GDM1 (cell line): ENCODE results near the gene LYRM7.
"Not testable (repeated sequence)": the region's sequence is repeated elsewhere in the genome, so short reads cannot be mapped to it uniquely, and the experiment has no call there.

Experiments
- DNase-seq: peaks from one replicate; lab custom pipeline; 2025; lab: John Stamatoyannopoulos, UW

Gene LYRM7

DNA sequence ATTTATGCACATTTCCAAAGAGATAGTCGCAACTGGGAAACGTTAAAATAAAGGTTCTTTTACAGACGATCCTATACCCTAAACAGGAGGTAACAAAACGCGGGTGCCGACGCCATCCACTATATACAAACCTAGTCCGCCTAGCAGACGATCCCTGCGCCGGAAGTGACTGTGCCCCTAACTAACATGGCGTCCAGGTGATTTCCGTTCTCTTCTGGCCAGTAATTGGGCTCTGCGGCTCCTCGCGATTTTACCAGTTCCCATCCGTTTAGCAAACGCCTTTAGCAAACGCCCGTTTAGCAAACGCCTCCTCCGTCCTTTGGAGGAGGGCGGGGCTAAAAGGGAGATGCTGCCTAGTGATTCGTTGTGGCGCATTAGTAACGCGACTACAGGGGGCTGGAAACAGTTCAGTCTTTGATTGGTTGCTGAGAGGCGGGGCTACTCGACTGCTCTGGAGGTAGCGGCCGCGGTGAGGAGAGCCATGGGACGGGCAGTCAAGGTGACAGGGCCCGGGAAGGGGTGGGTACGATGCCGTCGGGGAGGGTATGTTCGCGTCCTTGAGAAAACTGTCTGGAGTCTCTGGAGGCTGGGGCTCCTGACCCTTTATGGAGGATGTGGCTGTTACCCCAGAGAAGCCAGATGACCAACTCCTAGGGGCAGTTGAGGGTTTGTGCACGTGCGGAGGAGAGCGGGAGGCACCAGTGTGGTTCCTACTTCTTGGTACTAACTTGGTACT is at the start of gene LYRM7:
TSS of gene LYRM7 (plus strand) at position 405 of the 736 bp plus-strand sequence. CDS start at position 482, 77 bp downstream.
- DNase-seq = peak; percentile 98

DNA sequence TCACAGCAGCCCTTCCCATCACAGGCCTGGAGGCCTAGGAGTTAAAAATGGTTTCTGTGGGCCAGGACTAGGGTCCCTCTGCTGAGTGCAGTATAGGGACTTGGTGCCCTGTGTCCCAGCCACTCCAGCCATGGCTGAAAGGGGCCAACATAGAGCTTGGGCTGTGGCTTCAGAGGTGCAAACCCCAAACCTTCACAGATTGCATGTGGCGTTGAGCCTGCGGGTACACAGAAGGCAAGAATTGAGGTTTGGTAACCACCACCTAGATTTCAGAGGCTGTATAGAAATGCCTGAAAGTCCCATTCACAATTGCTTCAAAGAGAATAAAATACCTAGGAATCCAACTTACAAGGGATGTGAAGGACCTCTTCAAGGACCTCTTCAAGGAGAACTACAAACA is 43.5 kb upstream of the LYRM7 start:
- not testable (repeated sequence) for DNase-seq

DNA sequence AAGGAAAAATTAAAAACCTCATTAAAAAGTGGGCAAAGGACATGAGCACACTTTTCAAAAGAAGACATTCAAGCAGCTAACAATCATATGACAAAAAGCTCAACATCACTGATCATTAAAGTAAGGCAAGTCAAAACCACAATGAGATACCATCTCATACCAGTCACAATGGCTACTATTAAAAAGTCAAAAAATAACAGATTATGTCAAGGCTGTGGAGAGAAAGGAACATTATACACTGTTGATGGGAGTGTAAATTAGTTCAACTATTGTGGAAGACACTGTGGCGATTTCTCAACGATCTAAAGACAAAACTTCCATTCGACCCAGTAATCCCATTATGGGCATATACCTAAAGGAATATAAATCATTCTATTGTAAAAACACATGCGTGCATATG is 41.4 kb upstream of the LYRM7 start:
- DNase-seq = no peak

DNA sequence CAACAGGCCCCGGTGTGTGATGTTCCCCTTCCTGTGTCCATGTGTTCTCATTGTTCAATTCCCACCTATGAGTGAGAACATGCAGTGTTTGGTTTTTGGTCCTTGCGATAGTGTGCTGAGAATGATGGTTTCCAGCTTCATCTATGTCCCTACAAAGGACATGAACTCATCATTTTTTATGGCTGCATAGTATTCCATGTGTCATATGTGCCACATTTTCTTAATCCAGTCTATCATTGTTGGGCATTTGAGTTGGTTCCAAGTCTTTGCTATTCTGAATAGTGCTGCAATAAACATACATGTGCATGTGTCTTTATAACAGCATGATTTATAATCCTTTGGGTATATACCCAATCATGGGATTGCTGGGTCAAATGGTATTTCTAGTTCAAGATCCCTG is 37.7 kb upstream of the LYRM7 start:
- not testable (repeated sequence) for DNase-seq

DNA sequence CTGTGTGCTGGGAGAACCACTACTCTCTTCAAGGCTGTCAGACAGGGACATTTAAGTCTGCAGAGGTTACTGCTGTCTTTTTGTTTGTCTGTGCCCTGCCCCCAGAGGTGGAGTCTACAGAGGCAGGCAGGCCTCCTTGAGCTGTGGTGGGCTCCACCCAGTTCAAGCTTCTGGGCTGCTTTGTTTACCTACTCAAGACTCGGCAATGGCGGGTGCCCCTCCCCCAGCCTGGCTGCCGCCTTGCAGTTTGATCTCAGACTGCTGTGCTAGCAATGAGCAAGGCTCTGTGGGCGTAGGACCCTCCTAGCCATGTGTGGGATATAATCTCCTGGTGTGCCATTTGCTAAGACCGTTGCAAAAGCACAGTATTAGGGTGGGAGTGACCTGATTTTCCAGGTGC is 32.3 kb upstream of the LYRM7 start:
- DNase-seq = not testable (repeated sequence)

DNA sequence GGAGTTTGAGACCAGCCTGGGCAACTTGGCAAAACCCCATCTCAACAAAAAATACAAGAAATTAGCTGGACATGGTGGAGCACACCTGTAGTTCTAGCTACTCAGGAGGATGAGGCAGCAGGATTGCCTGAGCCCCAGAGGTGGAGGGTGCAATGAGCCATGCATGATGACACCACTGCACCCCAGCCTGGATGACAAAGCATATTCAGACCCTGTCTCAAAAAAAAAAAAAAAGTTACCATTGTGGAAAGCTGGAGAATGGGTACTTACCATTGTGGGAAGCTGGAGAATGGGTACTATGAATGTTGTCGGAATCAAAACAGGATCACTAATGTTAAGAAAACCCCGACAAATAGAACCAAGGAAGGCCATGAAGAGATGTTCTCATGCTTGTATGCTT is 31.4 kb upstream of the LYRM7 start:
- DNase-seq = no peak

DNA sequence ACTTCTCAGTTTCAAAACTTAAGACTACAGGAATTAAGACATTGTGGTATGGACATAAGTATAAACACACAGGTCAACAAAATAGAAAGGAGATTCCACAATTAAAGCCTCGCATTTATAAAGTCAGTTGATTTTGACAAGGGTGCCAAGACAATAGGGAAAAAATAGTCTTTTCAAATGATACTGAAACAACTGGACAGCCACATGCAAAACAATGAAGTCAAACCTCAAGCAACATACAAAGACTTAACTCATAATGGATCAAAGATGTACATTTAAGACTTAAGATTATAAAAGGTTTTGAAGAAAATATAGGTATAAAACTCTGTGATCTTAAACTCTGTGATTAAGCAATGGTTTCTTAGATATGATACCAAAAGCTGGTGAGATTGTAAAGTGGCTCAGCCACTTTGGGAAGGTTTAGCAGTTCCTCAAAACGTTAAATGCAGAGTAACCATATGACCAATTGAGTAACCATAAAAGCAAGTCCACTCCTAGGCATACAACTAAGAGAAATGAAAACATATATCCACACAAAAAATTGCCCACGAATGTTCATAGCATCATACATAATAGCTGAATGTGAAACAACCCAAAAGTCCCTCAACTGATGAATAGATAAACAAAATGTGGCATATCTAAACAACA is 27.6 kb upstream of the LYRM7 start:
- DNase-seq = no peak

DNA sequence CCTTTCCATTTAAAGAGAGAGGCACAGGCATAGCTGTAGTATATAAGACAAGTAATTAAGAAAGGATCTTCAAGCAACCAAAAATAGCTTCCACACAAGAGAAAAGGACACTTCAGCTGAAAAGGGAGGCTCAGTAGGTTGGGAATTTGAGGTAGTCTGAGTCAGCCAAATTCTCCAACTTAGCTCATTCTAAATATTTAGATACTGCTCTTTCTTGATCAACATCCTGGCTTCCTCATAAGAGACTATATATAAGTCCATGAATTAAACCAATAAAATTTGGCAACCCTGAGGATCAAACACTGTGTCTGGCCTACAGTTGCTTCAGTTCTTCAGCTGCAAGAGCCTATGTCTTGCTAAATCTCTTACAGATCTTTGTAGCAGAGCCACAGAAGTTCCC is 23.5 kb upstream of the LYRM7 start:
- DNase-seq = no peak

DNA sequence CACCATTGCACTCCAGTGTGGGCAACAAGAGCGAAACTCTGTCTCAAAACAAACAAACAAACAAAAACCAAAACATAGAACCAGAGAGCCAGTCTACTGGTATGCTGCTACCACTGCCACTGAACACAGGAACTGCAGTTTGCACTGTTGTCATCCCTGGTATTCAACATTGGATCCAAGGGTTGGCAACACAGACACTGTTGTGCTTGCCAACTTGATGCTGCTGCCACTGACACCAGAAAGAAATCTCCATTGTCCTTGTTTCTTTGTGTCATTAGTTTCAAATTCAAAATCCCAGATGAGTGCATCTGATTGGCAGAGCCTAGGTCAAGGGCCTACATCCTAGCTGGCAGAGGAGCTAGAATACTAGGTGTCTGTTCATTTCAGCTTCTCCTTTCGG is 21.9 kb upstream of the LYRM7 start:
- DNase-seq = no peak

DNA sequence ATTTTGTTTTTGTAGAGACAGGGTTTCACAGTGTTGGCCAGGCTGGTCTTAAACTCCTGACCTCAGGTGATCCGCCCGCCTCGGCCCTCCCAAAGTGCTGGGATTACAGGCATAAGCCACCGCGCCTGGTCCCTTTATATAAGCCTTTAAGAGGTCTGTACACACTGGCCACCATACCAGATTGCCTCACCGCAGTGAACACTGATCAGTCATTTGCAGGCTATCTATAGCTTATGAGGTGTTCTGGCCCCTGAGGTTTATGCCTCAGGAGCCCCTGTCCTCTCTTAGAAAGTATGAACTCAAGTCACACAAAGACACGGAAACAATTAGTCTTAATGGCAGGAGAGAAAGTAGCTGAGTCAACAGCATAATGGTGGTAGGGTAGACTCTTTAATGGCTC is 20.3 kb upstream of the LYRM7 start:
- DNase-seq = no peak

DNA sequence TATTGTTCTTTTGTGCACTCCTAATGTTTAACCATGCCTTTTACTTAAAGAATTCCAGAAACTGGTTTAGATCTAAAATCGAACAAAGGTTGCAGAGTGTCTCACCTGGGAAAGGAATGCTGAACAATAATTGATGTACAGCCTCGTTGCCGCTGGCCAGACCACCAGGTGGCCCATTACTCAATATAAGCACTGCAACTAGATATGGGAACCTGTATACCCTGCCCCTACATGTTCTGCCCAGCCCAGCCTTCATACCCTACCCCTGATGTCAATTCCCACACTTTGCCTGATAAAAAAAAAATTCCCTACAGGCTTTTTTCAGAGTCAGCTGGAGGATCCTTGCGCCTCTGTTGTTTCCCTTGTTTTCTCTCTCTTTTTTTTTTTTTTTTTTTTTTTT is 19.5 kb upstream of the LYRM7 start:
- no peak for DNase-seq

DNA sequence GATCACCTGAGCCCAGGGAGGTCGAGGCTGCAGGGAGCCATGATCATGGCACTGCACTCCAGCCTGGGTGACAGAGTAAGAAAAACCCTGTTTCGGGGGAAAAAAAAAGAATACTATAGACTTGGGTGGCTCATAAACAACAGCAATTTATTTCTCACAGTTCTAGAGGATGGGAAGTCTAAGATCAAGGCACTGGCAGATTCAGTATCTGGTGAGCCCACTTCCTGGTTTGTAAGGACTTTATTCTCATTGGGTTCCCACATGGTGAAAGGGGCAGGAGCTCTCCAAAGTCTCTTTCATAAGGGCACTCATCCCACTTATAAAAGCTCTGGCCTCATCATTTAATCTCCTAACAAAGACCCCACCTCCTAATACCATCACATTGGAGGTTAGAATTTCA is 14.4 kb upstream of the LYRM7 start:
- no peak for DNase-seq

DNA sequence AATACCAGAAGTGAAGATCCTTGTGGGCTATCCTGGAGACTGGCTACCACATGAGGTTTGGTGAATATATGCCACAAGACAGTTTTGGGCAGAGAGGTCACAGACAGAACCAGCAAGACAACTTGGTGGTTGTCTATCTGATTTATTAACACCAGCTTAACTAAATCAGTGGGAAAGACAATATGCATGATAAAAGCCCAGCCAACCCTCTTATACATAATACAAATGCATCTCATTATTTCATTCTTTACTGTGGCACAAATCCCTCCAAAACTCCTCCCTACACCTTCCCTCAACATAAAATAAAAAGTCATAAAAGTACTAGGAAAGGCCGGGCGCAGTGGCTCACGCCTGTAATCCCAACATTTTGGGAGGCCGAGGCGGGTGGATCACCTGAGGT is 13.8 kb upstream of the LYRM7 start:
- DNase-seq = no peak

DNA sequence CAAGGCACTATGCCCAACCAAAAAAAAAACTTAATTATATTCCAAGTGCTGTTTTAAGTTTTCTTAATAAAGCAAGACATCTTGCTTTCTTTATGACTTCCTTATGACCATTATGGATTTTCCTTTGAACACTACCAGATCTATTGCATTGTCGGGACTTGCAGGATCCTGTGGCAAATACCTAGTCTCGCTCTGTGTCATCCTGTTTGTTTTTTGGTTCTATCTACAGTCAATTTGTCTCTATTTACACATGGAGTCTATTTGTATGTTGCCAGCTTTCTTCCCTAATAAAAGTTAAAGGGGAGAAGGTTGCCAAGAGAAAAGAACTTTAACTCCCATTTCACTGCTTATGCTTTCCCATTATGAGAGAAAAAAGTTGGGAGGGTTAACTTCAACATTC is 10.6 kb upstream of the LYRM7 start:
- no peak for DNase-seq

DNA sequence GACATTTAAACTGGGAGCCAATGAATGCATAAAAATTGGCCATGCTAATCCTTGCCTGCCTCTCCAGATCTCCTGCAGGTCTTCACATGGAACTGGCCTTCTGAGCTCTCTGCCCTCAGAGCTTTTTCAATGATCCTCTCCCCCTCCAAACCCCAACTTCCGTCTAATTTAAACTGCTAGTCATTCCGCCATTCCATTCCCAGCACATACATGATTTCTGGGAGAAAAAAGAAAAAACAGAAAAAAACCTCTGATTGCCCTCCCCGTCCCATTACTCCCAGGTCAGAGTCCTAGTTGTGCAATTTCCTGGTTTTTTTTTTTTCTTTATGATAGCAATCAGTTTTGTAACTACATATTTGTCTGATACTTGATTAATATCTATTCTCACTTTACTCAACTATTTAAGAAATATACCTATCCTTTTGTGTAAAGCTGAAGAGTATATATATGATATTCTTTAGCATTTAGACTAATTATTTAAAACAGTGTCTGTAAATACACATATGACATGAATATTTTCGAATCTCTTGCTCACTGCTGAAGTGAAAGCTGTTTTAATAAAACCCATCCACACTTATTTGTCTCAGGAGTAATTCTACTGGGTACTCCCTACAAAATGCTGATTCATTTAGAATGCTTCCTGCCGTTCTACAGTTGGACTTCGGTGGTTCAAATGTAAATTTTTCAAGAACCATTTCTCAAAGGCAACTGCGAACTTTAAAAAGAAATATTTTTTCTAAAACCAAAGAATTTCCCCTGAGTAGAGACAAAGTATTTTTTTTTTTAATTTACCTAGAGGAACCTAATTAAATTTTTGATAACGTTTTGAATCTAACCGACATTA is 7.2 kb upstream of the LYRM7 start:
- DNase-seq = no peak

DNA sequence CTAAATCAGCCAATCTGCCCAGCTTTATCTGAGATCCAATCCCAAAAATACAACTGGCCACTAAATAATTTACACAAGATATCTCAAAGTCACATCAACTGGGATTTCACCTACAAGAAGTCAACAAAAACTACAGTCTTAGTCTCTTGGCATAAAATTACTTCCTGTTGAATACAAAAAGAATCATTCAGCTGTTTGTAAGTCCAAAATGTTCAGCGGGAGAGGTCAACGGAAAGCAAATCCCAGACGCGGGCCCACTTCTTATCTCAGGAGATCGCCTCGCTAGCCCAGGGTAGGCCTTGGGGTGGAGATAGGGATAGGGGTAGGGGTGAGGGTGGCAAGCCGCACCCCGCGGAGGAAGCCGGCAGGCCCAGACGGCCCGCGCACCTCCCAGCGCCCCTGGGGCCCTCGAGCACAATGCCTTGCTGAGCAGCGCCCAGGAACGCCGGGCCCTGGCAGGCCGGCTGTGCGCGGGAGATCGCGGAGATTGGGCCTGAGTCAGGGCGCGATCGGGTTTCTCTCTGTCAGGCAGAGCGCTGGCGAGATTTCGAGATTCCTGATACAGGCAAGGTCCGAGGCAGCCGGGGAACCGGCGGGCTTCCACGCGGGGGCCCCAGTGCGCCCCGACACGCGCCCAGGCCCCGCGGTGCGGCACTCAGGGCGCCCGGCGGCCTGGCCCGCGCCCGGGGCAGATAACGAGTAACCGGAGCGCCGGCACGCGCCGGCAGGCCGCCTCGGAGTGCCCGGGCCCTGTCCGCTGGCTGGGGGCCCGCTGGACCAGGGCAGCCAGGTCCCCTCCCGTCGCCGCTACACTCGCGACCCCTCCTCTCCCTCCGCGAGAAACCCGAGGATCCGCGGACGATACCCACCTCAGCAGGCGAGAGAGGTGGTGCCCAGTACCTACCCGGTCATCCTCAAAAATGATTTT is 6.3 kb upstream of the LYRM7 start:
- peak; percentile 52 for DNase-seq

DNA sequence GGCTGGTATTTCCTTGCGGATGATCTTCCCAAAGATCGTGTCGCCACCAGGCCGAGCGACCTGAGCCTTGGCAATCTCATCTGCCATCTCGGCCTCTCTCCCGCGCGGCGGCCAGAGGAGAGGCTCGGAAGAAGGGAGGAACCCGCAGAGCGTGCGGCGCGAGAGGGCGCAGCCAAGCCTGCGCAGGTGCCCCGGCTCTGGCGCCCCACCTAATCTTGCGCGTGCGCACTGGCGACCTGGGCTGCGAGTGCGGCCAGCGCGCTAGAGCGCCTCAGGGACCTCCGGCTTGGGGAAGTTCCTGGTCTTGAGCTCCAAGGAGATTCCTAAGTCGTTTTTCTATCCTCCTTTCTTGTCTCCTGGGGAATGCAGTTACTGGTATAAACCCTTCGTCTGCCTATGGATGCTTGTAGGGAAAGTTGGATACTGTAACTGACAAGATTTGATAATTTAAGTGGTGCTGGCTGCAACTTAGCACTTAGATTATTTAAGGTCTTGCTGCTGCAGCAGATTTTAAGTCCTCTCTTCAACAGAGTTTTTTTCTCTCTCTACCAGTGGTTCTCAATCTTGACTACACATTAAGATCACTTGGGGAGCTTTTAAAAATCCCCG is 5.5 kb upstream of the LYRM7 start, which contains the start of gene HINT1:
TSS of gene HINT1 (minus strand) at position 138 of the 609 bp plus-strand sequence. CDS start at position 87, 51 bp downstream.
- DNase-seq = peak; percentile 93

DNA sequence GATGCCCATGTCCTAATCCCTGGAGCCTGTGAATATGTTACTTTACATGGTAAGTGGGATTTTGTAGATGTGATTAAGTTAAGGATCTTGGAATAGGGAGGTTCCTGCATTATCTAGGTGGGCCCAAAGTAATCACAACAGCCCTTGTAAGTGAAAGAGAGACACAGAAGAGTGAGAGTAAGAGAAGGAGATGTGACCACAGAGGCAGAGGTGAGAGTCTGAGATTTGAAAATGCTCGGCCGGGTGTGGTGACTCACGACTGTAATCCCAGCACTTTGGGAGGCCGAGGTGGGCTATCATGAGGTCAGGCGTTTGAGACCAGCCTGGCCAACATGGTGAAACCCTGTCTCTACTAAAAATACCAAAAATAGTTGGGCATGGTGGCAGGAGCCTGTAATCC is 3.1 kb upstream of the LYRM7 start:
- no peak for DNase-seq

DNA sequence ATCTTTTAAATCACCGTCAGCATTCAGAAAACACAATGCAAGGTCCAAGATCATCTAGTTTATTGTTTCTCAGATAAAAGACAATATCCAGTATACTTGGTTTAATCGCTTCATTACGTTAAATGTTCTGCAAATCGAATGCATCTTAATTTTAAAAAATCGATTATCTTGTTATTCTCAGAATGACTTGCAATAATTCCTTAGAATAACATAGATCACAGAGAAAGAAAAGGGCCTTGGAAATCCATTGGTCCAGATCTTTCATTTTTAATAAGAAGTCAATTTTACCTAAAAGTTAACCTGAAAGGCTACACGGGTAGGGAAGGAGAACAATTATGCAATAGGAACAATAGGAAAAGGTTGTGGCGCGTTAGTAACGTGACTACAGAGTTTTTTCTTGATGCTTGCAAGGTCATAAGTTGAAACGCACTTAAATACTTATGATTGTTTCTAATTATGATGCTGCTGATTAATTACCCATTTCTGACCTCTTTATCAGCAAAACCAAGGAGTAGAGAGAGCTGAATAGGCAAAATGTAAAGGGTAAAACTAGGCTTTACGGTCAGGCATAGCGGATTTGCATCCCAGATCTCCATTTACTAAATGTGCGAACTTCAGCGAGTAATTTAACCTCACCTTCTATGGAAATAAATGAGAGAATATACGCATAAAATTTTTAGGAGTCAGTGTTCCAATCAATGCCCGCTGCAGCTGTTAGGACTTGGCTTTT is 769 bp upstream of the LYRM7 start:
- DNase-seq = no peak

DNA sequence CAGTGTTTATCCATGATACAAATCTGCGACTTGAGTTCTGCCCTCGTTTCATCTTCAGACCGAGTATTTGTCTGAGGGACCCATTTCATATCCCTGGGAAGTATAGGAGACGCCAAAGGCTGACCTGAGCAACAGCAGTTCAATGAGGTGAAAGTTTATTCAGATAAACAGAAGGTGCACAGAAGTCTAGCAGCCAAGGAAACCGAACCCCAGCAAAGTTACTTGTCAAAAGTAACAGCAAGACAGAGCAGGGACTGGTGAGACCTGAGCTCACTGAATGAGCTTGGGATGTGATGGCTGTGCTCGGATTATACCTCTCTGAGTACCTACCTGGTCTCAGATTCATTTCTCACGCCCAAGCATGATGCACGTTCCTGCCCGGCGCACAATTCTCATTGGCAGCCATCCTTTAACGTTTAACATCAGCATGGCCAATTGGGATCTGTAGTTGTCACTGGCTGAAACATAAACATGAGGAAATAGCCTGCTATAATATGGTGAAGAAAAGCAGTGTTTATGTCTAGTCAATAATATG is 599 bp downstream of the LYRM7 start:
- DNase-seq = no peak
